Osteoblast (primary cell): ENCODE results near the gene RAB31. TPM values are rescaled to one million over a fixed set of nuclear protein-coding genes. Genes with fewer than 3 reads are reported as not detected.

Source experiments
- DNase-seq: peaks from one replicate; pipeline ENCODE4 v3.0.0; 2011; ENCODE audit warnings: low spot score, mixed read lengths; ENCODE audit not compliant: insufficient read length; ENCODE audit errors: missing footprints
- H2AFZ ChIP-seq: 2 replicates; pipeline ENCODE4 v1.6.0; 2011; ENCODE audit warnings: mild to moderate bottlenecking, low read length
- H3K27ac ChIP-seq: 2 replicates; pipeline ENCODE4 v1.5.1; 2011; ENCODE audit warnings: mild to moderate bottlenecking, low read depth, low read length, moderate library complexity
- H3K27me3 ChIP-seq: 2 replicates; pipeline ENCODE4 v1.6.0; 2012; ENCODE audit warnings: mild to moderate bottlenecking, control low read depth, inconsistent platforms, low read length, moderate library complexity; ENCODE audit not compliant: insufficient read depth
- H3K36me3 ChIP-seq: 2 replicates; pipeline ENCODE4 v1.5.1; 2011; ENCODE audit warnings: mild to moderate bottlenecking, low read length, control low read depth, moderate library complexity; ENCODE audit not compliant: insufficient read depth
- H3K4me1 ChIP-seq: 2 replicates; pipeline ENCODE4 v1.5.1; 2011; ENCODE audit warnings: mild to moderate bottlenecking, low read length, control low read depth, moderate library complexity; ENCODE audit not compliant: insufficient read depth
- H3K4me2 ChIP-seq: 2 replicates; pipeline ENCODE4 v1.6.0; 2011; ENCODE audit warnings: mild to moderate bottlenecking, low read length; ENCODE audit not compliant: insufficient read depth
- H3K4me3 ChIP-seq: fragments of 200-600 bp; sonication (generic); 3 replicates; pipeline ENCODE4 v1.5.1; 2012; ENCODE audit warnings: mild to moderate bottlenecking, low read length, inconsistent platforms; ENCODE audit not compliant: insufficient read depth
- H3K79me2 ChIP-seq: 2 replicates; pipeline ENCODE4 v1.6.0; 2012; ENCODE audit warnings: mild to moderate bottlenecking, low read length, control low read depth, inconsistent platforms; ENCODE audit not compliant: insufficient read depth
- H3K9me3 ChIP-seq: 2 replicates; pipeline ENCODE4 v1.5.1; 2011; ENCODE audit warnings: low read depth, low read length, control low read depth
- H4K20me1 ChIP-seq: 2 replicates; pipeline ENCODE4 v1.6.0; 2012; ENCODE audit warnings: mild to moderate bottlenecking, low read length, control low read depth; ENCODE audit not compliant: insufficient read depth
- total RNA-seq: library from RNA; depleted of rRNA; stranded (reverse); fragments of >200 nt; gene quantifications from 2 replicates; pipeline ENCODE4 v1.2.3, GENCODE V29; 2012
- TF ChIP-seq, protein P1 (sequence below): IDR thresholded peaks from 2 replicates; pipeline ENCODE4 v1.5.1; 2011; ENCODE audit warnings: mild to moderate bottlenecking, low read depth, low read length, moderate library complexity; ENCODE audit errors: extremely low read depth

The RAB31 gene
- total RNA-seq, 1 donor: 120 TPM

DNA sequence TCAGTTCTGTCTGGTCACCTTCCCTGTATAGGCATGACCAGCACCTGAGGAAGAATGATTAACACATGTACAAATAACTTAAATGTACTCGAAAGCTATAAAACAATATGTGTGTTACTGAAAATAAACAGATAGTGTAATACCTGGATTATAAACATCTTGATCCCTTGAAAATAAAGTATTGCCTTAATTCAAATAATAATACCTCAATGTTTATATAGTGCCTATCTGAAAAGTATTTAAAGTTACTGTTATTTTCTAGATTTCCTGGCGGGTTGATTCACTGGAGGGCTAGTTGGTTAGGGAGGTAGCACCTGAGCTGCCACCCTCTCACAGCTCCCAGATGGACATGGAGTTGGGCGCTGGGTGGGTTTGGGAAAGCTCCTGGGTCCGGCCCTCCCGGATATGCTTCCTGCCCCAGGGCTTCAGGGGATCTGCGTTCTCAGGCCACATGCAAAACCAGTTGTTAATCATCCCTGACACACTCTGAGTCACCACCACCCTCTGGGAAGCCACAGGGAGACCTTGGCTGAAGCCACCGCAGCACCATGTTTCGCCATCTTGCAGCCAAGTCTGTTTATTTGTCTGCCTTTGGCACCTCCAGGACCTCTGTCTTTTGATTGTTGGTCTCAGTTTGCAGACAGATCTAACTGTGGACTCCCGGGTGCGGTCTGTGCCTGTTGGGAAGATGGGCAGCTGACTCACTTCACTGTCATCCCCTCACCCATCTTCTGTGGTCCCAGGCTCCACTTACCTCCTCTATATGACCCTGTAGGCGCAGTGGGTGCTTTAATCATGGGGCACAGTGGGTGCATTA lies 35.3 kb downstream of the RAB31 start:
- H3K79me2 ChIP-seq: peaks cover 41% of the 10 kb centered on the region
- H3K27ac ChIP-seq: peak overlapping the region; percentile 94
- peak overlapping the region; percentile 73 for H3K4me2 ChIP-seq
- no peaks in the 10 kb centered on the region for H4K20me1 ChIP-seq
- peak overlapping the region; percentile 52 for H2AFZ ChIP-seq
- DNase-seq: peak; percentile 73
- H3K27me3 ChIP-seq: no peaks in the 10 kb centered on the region
- H3K9me3 ChIP-seq: no peaks in the 10 kb centered on the region
- TF ChIP-seq, protein P1, sequence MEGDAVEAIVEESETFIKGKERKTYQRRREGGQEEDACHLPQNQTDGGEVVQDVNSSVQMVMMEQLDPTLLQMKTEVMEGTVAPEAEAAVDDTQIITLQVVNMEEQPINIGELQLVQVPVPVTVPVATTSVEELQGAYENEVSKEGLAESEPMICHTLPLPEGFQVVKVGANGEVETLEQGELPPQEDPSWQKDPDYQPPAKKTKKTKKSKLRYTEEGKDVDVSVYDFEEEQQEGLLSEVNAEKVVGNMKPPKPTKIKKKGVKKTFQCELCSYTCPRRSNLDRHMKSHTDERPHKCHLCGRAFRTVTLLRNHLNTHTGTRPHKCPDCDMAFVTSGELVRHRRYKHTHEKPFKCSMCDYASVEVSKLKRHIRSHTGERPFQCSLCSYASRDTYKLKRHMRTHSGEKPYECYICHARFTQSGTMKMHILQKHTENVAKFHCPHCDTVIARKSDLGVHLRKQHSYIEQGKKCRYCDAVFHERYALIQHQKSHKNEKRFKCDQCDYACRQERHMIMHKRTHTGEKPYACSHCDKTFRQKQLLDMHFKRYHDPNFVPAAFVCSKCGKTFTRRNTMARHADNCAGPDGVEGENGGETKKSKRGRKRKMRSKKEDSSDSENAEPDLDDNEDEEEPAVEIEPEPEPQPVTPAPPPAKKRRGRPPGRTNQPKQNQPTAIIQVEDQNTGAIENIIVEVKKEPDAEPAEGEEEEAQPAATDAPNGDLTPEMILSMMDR: no peak
- H3K4me1 ChIP-seq: peaks cover 51% of the 10 kb centered on the region
- H3K36me3 ChIP-seq: no peaks in the 10 kb centered on the region
- peak overlapping the region; percentile 10 for H3K4me3 ChIP-seq

DNA sequence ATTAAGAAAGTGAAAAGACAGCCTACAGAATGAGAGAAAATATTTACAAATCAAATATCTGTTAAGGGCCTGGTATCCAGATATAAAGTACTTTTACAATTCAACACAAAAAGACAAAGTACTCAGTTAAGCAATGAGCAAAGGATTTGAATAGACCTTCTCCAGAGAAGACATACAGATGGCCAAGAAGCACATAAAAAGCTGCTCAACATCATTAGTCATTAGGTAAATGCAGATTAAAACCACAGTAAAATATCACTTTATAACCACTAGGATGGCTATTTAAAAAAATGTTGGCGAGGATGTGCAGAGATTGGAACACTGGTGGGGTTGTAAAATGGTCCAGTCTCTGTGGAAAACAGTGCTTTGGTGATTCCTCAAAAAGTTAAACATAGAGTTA lies 38.9 kb downstream of the RAB31 start:
- DNase-seq: no peak
- Histone ChIP-seq H2AFZ (no peak overlapping the region), H3K27ac (peak overlapping the region; percentile 37), H3K79me2 (peaks cover 37% of the 10 kb centered on the region), H3K4me1 (peaks cover 43% of the 10 kb centered on the region), H3K27me3 (no peaks in the 10 kb centered on the region), H3K36me3 (no peaks in the 10 kb centered on the region), H3K4me3 (no peak overlapping the region), H3K4me2 (no peak overlapping the region), H3K9me3 (no peaks in the 10 kb centered on the region), H4K20me1 (no peaks in the 10 kb centered on the region)
- TF ChIP-seq, protein P1: no peak

DNA sequence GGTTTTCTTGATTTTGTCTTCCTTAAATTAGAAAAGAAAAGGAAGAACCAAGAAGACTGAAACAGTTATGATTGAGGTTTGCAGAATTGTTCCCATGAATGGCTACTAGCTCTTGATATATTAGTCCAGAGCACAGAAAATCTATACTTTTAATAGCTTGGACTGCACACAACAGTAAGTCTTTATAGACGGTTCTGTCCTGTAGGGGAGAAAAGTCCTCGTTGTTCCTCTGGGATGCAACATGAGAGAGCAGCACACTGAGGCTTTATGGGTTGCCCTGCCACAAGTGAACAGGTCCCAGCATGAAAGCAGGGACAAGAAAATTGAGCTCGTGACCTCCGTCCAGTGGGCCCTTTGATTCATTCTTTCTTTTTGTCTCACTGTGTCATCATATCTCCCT lies 41.5 kb downstream of the RAB31 start:
- Histone ChIP-seq H3K4me3 (no peak overlapping the region), H3K79me2 (peaks cover 29% of the 10 kb centered on the region), H3K27me3 (no peaks in the 10 kb centered on the region), H3K27ac (peak overlapping the region; percentile 33), H3K36me3 (no peaks in the 10 kb centered on the region), H3K9me3 (no peaks in the 10 kb centered on the region), H3K4me2 (peak overlapping the region; percentile 25), H3K4me1 (peaks cover 31% of the 10 kb centered on the region), H2AFZ (no peak overlapping the region), H4K20me1 (no peaks in the 10 kb centered on the region)
- TF ChIP-seq, protein P1: no peak
- DNase-seq: no peak

GRCh38 chr18:9750112-9750511 lies 42.0 kb downstream of the RAB31 start:
- H3K4me1 ChIP-seq: peaks cover 31% of the 10 kb centered on the region
- TF ChIP-seq, protein P1: no peak
- peak overlapping the region; percentile 33 for H3K27ac ChIP-seq
- H3K79me2 ChIP-seq: peaks cover 34% of the 10 kb centered on the region
- no peaks in the 10 kb centered on the region for H4K20me1 ChIP-seq
- no peak for DNase-seq
- peak overlapping the region; percentile 25 for H3K4me2 ChIP-seq
- peak overlapping the region; percentile 0 for H2AFZ ChIP-seq
- no peaks in the 10 kb centered on the region for H3K36me3 ChIP-seq
- H3K4me3 ChIP-seq: no peak overlapping the region
- no peaks in the 10 kb centered on the region for H3K9me3 ChIP-seq
- H3K27me3 ChIP-seq: no peaks in the 10 kb centered on the region
